ENCODE data around the gene CCNB1. TPM values are rescaled to one million over a fixed set of nuclear protein-coding genes. Genes with fewer than 3 reads are reported as not detected.

Gene CCNB1
- total RNA-seq, 1 experiment from 2014 or later, result 281 TPM

DNA sequence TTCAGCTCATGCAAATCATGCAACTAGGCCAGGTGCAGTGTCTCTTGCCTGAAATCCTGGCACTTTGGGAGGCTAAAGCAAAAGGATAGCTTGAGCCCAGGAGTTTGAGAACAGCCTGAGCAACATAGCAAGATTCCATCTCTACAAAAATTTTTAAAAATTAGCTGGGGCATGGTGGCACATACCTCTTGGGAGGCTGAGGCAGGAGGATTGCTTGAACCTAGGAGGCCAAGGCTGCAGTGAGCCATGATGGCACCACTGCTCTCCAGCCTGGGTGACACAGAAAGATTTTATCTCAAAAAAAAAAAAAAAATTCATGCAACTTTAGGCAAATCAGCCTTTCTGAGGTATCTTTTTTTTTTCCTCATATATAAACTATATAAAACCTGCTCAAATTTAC lies 35.6 kb upstream of the CCNB1 start:
- no peak overlapping the region for H3K9ac ChIP-seq (ENCODE audit: low read length)
- no peak overlapping the region for H3K4me3 ChIP-seq (replicated peaks in 1 of 2; ENCODE audit: low read depth in 1 of 2, low read length in 2 of 2)
- CTCF ChIA-PET, result no interaction called here
- no peaks in the 10 kb centered on the region for H4K20me1 ChIP-seq (ENCODE audit: insufficient read depth)
- H3K79me2 ChIP-seq (ENCODE audit: insufficient read depth, low read length), result no peaks in the 10 kb centered on the region
- H3K36me3 ChIP-seq (ENCODE audit: control insufficient read depth in 1 of 2, insufficient read depth in 2 of 2, low read length in 2 of 2), result peaks cover 0 to 15% of the 10 kb centered on the region in 2 experiments; a peak in 2 of 4 replicates
- POLR2A ChIA-PET, result no interaction called here
- intact Hi-C loops (cut with micrococcal nuclease), result loop anchor here (10.0 kb wide), 1 partner anchor 63 kb away; no protein-coding TSS in a partner anchor
- no peaks in the 10 kb centered on the region for H3K4me1 ChIP-seq (ENCODE audit: control insufficient read depth in 1 of 2, insufficient read depth in 2 of 2, low read length in 2 of 2)
- H3K9me2 ChIP-seq (ENCODE audit: insufficient read depth), result no peaks in the 10 kb centered on the region
- no TSS peak for BruUV-seq (replicated peaks)
- no peaks in the 10 kb centered on the region for H3K27me3 ChIP-seq (ENCODE audit: insufficient read depth, low read length)
- RAD21 ChIA-PET (ENCODE audit: low non-redundant PET in 1 of 2, low total read pairs in 2 of 2, uncharacterized antibody in 2 of 2, unreplicated experiment in 2 of 2), result no interaction called here
- DNase-seq (ENCODE audit: low read depth, low spot score) (no peak), ATAC-seq (no peak)
- TF ChIP-seq ZFX (IDR thresholded peaks at IDR 0.05) (no peak), FOSL1 (IDR thresholded peaks at IDR 0.05; ENCODE audit: low read depth) (no peak), EGR1 (IDR thresholded peaks at IDR 0.05; ENCODE audit: low read depth) (no peak), SRF (IDR thresholded peaks at IDR 0.05; ENCODE audit: low read depth) (no peak), EZH2 (IDR thresholded peaks at IDR 0.05) (no peak), CEBPB (IDR thresholded peaks at IDR 0.05; ENCODE audit: low read depth) (no peak), YY1 (IDR thresholded peaks at IDR 0.05; ENCODE audit: extremely low read depth, insufficient replicate concordance, low read depth, low read length) (no peak), JUND (IDR thresholded peaks at IDR 0.05) (no peak), TCF7L2 (IDR thresholded peaks at IDR 0.05; ENCODE audit: borderline replicate concordance, extremely low read depth, insufficient read depth, insufficient read length) (no peak)
- TF ChIP-seq, protein P1, sequence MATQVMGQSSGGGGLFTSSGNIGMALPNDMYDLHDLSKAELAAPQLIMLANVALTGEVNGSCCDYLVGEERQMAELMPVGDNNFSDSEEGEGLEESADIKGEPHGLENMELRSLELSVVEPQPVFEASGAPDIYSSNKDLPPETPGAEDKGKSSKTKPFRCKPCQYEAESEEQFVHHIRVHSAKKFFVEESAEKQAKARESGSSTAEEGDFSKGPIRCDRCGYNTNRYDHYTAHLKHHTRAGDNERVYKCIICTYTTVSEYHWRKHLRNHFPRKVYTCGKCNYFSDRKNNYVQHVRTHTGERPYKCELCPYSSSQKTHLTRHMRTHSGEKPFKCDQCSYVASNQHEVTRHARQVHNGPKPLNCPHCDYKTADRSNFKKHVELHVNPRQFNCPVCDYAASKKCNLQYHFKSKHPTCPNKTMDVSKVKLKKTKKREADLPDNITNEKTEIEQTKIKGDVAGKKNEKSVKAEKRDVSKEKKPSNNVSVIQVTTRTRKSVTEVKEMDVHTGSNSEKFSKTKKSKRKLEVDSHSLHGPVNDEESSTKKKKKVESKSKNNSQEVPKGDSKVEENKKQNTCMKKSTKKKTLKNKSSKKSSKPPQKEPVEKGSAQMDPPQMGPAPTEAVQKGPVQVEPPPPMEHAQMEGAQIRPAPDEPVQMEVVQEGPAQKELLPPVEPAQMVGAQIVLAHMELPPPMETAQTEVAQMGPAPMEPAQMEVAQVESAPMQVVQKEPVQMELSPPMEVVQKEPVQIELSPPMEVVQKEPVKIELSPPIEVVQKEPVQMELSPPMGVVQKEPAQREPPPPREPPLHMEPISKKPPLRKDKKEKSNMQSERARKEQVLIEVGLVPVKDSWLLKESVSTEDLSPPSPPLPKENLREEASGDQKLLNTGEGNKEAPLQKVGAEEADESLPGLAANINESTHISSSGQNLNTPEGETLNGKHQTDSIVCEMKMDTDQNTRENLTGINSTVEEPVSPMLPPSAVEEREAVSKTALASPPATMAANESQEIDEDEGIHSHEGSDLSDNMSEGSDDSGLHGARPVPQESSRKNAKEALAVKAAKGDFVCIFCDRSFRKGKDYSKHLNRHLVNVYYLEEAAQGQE (IDR thresholded peaks at IDR 0.05; ENCODE audit: low read depth), result no peak
- TF ChIP-seq, protein P2, sequence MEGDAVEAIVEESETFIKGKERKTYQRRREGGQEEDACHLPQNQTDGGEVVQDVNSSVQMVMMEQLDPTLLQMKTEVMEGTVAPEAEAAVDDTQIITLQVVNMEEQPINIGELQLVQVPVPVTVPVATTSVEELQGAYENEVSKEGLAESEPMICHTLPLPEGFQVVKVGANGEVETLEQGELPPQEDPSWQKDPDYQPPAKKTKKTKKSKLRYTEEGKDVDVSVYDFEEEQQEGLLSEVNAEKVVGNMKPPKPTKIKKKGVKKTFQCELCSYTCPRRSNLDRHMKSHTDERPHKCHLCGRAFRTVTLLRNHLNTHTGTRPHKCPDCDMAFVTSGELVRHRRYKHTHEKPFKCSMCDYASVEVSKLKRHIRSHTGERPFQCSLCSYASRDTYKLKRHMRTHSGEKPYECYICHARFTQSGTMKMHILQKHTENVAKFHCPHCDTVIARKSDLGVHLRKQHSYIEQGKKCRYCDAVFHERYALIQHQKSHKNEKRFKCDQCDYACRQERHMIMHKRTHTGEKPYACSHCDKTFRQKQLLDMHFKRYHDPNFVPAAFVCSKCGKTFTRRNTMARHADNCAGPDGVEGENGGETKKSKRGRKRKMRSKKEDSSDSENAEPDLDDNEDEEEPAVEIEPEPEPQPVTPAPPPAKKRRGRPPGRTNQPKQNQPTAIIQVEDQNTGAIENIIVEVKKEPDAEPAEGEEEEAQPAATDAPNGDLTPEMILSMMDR (IDR thresholded peaks at IDR 0.05 in 2 of 3, conservative IDR thresholded peaks at IDR 0.05 in 1 of 3; ENCODE audit: borderline replicate concordance in 1 of 3, insufficient read depth in 1 of 3, low read depth in 2 of 3, low read length in 2 of 3), result no peak
- TF ChIP-seq, protein P3, sequence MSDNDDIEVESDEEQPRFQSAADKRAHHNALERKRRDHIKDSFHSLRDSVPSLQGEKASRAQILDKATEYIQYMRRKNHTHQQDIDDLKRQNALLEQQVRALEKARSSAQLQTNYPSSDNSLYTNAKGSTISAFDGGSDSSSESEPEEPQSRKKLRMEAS (IDR thresholded peaks at IDR 0.05), result no peak
- H3K4me2 ChIP-seq (ENCODE audit: low read length), result no peak overlapping the region
- H3K9me3 ChIP-seq (ENCODE audit: control insufficient read depth in 1 of 2, insufficient read depth in 1 of 2, low read depth in 1 of 2, low read length in 2 of 2), result no peaks in the 10 kb centered on the region
- H2AFZ ChIP-seq (ENCODE audit: low read depth, low read length, poor library complexity, severe bottlenecking), result no peak overlapping the region
- no peak overlapping the region for H3K27ac ChIP-seq (ENCODE audit: low read depth, low read length)

Measured in HCT116 (cell line).